Measurements from ENCODE around the gene GDF7. TPM values are rescaled to one million over a fixed set of nuclear protein-coding genes. Genes with fewer than 3 reads are reported as not detected.

The GDF7 gene
- total RNA-seq, 1 donor from 2014 or later, result 0.04 TPM

- Histone ChIP-seq H3K27me3 (ENCODE audit: control insufficient read depth, insufficient read depth, low read length) (peaks cover 87% of the 10 kb centered on the region), H3K4me3 (ENCODE audit: low read depth, low read length) (no peak overlapping the region)
- no peak for DNase-seq (ENCODE audit: low read depth)
Observed at GRCh38 chr2:20666005-20666303, 990 bp upstream of the GDF7 start.

GRCh38 chr2:20667151-20667530, 197 bp downstream of the GDF7 start:
- Histone ChIP-seq H3K4me3 (ENCODE audit: low read depth, low read length) (peak overlapping the region; percentile 29), H3K36me3 (ENCODE audit: control insufficient read depth, insufficient read depth, low read length) (no peaks in the 10 kb centered on the region), H3K27me3 (ENCODE audit: control insufficient read depth, insufficient read depth, low read length) (peaks cover 91% of the 10 kb centered on the region)
- TF ChIP-seq, protein P1, sequence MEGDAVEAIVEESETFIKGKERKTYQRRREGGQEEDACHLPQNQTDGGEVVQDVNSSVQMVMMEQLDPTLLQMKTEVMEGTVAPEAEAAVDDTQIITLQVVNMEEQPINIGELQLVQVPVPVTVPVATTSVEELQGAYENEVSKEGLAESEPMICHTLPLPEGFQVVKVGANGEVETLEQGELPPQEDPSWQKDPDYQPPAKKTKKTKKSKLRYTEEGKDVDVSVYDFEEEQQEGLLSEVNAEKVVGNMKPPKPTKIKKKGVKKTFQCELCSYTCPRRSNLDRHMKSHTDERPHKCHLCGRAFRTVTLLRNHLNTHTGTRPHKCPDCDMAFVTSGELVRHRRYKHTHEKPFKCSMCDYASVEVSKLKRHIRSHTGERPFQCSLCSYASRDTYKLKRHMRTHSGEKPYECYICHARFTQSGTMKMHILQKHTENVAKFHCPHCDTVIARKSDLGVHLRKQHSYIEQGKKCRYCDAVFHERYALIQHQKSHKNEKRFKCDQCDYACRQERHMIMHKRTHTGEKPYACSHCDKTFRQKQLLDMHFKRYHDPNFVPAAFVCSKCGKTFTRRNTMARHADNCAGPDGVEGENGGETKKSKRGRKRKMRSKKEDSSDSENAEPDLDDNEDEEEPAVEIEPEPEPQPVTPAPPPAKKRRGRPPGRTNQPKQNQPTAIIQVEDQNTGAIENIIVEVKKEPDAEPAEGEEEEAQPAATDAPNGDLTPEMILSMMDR (IDR thresholded peaks at IDR 0.05; ENCODE audit: insufficient read depth, low read length, poor library complexity, severe bottlenecking), result no peak
- no peak for DNase-seq (ENCODE audit: low read depth)

More at GRCh38 chr2:20666005-20666303, 990 bp upstream of the GDF7 start:
- TF ChIP-seq, protein P1 (IDR thresholded peaks at IDR 0.05; ENCODE audit: insufficient read depth, low read length, poor library complexity, severe bottlenecking), result no peak
- no peaks in the 10 kb centered on the region for H3K36me3 ChIP-seq (ENCODE audit: control insufficient read depth, insufficient read depth, low read length)

DNA sequence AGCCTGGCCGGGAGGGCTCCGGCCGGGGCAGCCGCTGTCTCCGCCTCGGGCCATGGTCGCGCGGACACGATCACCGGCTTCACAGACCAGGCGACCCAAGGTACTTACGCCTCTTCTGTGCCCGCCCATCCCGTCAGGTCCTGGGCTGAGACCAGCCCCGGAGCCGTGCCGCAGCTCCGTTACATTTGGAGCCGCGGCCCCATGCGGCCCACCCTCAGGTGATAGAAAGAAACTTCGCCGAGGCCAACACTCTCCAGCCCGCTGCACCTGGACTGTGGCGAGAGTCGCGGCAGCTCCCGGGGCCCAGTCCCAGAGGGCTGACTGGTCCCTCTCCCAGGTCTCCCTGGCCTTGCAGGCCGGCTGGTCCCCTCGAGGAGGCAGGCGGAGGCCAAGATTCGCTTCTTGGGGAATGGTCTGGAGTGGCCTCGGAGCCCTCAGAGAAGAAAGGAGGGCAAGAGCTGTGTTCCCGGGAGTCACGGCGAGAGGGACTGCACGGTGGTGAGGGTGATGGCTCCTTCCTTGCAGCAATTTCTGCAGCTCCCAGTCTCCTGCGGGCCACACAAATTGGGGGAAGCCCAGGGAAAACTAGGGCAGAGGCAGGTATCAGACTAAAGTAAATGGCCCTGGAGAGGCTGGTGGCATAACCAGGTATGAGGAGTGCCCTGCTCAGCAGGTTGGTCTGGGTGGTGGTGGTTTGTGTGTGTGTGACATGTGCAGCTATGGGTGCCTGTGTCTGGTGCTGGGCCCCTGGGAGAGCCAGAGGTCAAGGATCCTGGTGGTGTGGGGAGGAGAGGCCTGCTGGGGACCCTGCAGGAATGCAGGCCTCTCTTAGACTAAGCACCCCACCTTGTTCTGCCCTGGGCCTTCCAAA, 822 bp downstream of the GDF7 start:
- no peak for DNase-seq (ENCODE audit: low read depth)
- TF ChIP-seq, protein P1 (IDR thresholded peaks at IDR 0.05; ENCODE audit: insufficient read depth, low read length, poor library complexity, severe bottlenecking), result no peak
- H3K36me3 ChIP-seq (ENCODE audit: control insufficient read depth, insufficient read depth, low read length), result no peaks in the 10 kb centered on the region
- peaks cover 91% of the 10 kb centered on the region for H3K27me3 ChIP-seq (ENCODE audit: control insufficient read depth, insufficient read depth, low read length)
- peak overlapping the region; percentile 29 for H3K4me3 ChIP-seq (ENCODE audit: low read depth, low read length)

DNA sequence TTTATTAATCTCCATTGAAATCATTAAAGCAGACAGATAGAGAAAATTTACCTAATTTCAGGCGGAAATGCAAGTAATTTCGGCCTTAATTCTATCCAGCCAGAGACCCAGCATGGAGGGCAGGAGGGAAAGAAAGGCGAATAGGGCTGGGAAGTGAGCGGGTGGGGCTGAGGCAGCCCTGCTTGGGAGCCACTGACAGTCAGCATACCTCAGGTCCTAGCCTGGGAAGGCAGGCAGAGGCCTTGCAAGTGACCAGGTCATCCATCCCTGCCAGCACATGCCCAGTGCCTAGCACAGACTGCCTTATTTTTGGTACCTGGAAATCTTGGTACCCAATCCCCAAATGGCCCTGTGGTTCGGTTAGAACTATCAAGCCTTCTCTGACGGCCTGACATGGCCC, 1.5 kb downstream of the GDF7 start:
- Histone ChIP-seq H3K36me3 (ENCODE audit: control insufficient read depth, insufficient read depth, low read length) (no peaks in the 10 kb centered on the region), H3K4me3 (ENCODE audit: low read depth, low read length) (no peak overlapping the region), H3K27me3 (ENCODE audit: control insufficient read depth, insufficient read depth, low read length) (peaks cover 87% of the 10 kb centered on the region)
- TF ChIP-seq, protein P1 (IDR thresholded peaks at IDR 0.05; ENCODE audit: insufficient read depth, low read length, poor library complexity, severe bottlenecking), result no peak
- DNase-seq (ENCODE audit: low read depth), result no peak

- TF ChIP-seq, protein P1 (IDR thresholded peaks at IDR 0.05; ENCODE audit: insufficient read depth, low read length, poor library complexity, severe bottlenecking), result no peak
- Histone ChIP-seq H3K27me3 (ENCODE audit: control insufficient read depth, insufficient read depth, low read length) (peaks cover 83% of the 10 kb centered on the region), H3K36me3 (ENCODE audit: control insufficient read depth, insufficient read depth, low read length) (no peaks in the 10 kb centered on the region), H3K4me3 (ENCODE audit: low read depth, low read length) (no peak overlapping the region)
- no peak for DNase-seq (ENCODE audit: low read depth)
Observed at GRCh38 chr2:20668871-20669475, 2.0 kb downstream of the GDF7 start.
